Measurements from ENCODE around the gene DIP2C. TPM values are rescaled to one million over a fixed set of nuclear protein-coding genes. Genes with fewer than 3 reads are reported as not detected.

The DIP2C gene
- total and polyA plus RNA-seq, 3 donors from 2014 or later, result 14.9 to 43.4 (median 30.1) TPM

DNA sequence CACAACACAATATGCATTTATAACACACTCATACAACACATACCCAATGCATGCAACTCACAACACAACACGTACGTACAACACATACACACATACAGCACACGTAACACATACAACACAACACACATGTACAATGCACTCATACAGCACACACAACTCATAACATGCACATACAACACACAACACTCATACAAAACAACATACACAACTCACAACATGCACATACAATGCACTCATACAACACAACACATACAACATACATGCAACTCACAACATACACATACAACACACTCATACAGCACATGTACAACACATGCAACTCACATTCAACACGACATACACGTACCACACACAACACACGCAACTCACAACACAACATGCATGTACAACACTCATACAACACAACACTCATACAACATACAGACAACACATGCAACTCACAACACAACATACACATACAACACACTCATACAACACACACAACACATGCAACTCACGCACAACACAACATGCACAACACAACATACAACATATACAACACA, 21.8 kb downstream of the DIP2C start:
- H3K27me3 ChIP-seq, result no peaks in the 10 kb centered on the region
- H3K36me3 ChIP-seq (ENCODE audit: low read depth, missing control alignments), result no peaks in the 10 kb centered on the region
- no peak overlapping the region for H3K27ac ChIP-seq
- TF ChIP-seq, protein P1, sequence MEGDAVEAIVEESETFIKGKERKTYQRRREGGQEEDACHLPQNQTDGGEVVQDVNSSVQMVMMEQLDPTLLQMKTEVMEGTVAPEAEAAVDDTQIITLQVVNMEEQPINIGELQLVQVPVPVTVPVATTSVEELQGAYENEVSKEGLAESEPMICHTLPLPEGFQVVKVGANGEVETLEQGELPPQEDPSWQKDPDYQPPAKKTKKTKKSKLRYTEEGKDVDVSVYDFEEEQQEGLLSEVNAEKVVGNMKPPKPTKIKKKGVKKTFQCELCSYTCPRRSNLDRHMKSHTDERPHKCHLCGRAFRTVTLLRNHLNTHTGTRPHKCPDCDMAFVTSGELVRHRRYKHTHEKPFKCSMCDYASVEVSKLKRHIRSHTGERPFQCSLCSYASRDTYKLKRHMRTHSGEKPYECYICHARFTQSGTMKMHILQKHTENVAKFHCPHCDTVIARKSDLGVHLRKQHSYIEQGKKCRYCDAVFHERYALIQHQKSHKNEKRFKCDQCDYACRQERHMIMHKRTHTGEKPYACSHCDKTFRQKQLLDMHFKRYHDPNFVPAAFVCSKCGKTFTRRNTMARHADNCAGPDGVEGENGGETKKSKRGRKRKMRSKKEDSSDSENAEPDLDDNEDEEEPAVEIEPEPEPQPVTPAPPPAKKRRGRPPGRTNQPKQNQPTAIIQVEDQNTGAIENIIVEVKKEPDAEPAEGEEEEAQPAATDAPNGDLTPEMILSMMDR (IDR thresholded peaks at IDR 0.05), result no peak
- no peak for TF ChIP-seq POLR2A (IDR thresholded peaks at IDR 0.05)
- no peaks in the 10 kb centered on the region for H3K9me3 ChIP-seq
- WGBS, 2 donors, result 95 to 96% methylated on average over 7 of the region's 7 CpGs
- intact Hi-C loops (cut with DNase I; ENCODE audit: low total_unique reads), result no loop called here
- peaks cover 12% of the 10 kb centered on the region for H3K4me1 ChIP-seq
- DNase-seq, result no peak
- H3K4me3 ChIP-seq, result no peak overlapping the region

DNA sequence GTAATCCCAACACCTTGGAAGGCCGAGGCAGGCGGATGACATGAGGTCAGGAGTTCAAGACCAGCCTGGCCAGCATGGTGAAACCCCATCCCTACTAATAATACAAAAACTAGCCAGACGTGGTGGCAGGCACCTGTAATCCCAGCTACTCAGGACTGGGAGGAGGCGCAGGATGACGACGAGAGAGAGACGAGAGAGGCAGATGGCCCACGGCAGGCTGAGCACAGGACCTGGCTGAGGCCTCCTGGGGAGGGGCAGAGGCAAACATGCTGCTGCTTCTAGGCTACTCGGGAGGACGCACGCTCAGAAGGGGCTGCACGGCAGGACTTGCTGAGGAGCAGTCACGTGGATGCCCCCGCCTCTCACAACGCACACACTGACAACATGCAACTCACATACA, 22.4 kb downstream of the DIP2C start:
- H3K36me3 ChIP-seq (ENCODE audit: low read depth, missing control alignments), result no peaks in the 10 kb centered on the region
- H3K27me3 ChIP-seq, result no peaks in the 10 kb centered on the region
- H3K9me3 ChIP-seq, result no peaks in the 10 kb centered on the region
- H3K4me1 ChIP-seq, result peaks cover 13% of the 10 kb centered on the region
- TF ChIP-seq, protein P1 (IDR thresholded peaks at IDR 0.05), result no peak
- TF ChIP-seq POLR2A (IDR thresholded peaks at IDR 0.05), result no peak
- DNase-seq, result no peak
- no peak overlapping the region for H3K4me3 ChIP-seq
- WGBS, 2 donors, result 77 to 80% methylated on average over 15 of the region's 15 CpGs
- intact Hi-C loops (cut with DNase I; ENCODE audit: low total_unique reads), result no loop called here
- no peak overlapping the region for H3K27ac ChIP-seq

DNA sequence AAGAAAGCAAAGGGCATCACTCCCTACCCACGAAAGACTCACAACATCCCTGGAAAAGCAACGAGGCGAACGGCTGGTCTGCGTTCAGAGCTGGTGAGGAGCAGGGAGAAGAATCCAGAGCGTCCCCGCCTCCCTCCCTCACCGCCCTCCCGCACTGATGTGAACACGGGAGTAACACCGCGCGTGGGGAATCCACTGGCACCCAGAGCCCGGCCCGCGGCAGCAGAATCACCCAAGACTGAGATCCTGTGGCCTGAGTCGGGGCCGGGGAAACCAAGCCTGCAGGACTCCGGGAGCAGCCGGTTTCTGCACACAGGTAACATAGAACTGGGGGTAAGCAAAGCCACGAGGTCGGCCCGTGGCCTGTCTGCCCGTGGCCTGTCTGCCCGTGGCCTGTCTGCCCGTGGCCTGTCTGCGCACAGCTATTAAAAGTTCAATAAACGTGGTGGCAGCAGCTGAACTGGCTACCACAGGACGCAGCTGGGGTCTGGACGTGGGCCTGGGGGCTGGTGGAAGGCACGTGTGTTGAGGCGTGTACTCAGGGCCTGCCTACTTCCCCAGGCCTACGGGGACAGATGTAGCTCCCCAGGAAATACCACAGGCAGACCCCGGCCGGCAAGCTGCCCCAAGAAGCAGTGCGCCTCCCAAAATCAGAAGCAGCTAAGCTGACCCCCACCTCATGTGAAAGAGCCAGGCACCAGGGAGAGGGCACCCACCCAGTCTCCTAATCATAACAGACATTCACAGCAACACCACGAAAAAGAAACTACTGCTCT, 23.0 kb downstream of the DIP2C start:
- Histone ChIP-seq H3K4me3 (peak overlapping the region in 1 of 2 donors; percentile 1), H3K4me1 (peaks cover 20% of the 10 kb centered on the region), H3K27ac (peak overlapping the region; percentile 77 to 84), H3K36me3 (ENCODE audit: low read depth, missing control alignments) (no peaks in the 10 kb centered on the region), H3K9me3 (no peaks in the 10 kb centered on the region), H3K27me3 (no peaks in the 10 kb centered on the region)
- 30 to 52% methylated on average over 26 to 34 of the region's 37 CpGs for WGBS, 2 donors
- intact Hi-C loops (cut with DNase I; ENCODE audit: low total_unique reads), result no loop called here
- no peak for DNase-seq
- TF ChIP-seq, protein P1 (IDR thresholded peaks at IDR 0.05), result no peak
- TF ChIP-seq POLR2A (IDR thresholded peaks at IDR 0.05), result no peak

DNA sequence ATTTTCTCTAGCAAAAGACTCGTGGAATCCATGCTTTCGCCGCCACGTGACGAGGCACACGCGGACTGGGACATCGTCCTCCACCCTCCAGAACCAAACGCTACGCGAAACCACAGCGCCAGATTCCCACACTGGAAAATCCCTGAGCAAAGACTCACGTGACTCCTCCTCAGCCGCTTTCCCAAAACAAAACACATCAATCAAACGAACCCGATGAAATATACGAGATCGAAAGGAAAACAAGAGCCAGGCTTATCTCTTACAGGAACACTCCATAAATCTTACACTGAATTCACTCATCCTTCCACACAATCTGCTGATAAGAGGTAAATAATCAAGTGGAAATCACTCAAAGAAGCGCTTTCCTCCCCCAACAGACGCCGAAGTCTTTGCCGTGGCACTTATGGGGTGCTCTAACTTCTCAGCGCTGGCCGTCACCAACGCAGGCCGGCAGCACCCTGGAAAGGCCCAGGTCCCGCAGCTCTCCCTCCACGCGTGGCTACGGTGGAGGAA, 23.8 kb downstream of the DIP2C start:
- H3K27ac ChIP-seq, result peak overlapping the region; percentile 77 to 84
- DNase-seq, result peak; percentile 81
- intact Hi-C loops (cut with DNase I; ENCODE audit: low total_unique reads), result no loop called here
- peaks cover 27% of the 10 kb centered on the region for H3K4me1 ChIP-seq
- TF ChIP-seq POLR2A (IDR thresholded peaks at IDR 0.05), result no peak
- TF ChIP-seq, protein P1 (IDR thresholded peaks at IDR 0.05), result no peak
- no peaks in the 10 kb centered on the region for H3K9me3 ChIP-seq
- H3K27me3 ChIP-seq, result no peaks in the 10 kb centered on the region
- no peaks in the 10 kb centered on the region for H3K36me3 ChIP-seq (ENCODE audit: low read depth, missing control alignments)
- 21 to 30% methylated on average over 30 of the region's 30 CpGs for WGBS, 2 donors
- H3K4me3 ChIP-seq, result peak overlapping the region; percentile 1 to 39

Measured in testis (tissue), 3 donors.